ENCODE data around the gene COL26A1.

COL26A1 gene

DNA sequence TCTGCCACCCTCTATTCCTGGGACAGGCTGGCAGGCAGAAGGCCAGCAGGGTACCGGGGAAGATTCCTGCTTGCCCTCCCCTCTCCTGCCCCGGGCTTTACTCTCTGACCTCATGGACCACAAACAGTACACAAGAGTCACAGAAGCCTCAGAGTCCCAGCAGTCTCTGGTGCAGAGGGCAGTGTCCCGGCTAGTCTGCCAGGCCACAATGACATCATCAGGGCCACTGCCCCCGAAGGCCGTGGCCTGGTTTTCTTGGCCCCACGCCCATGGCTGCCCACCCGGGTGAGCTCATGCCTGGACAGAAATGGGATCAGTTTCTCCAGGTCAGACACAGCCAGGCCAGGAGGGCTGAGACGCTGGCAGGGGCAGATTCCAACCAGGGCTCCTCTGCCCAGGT, 174.5 kb downstream of the COL26A1 start:
- DNase-seq: no peak

DNA sequence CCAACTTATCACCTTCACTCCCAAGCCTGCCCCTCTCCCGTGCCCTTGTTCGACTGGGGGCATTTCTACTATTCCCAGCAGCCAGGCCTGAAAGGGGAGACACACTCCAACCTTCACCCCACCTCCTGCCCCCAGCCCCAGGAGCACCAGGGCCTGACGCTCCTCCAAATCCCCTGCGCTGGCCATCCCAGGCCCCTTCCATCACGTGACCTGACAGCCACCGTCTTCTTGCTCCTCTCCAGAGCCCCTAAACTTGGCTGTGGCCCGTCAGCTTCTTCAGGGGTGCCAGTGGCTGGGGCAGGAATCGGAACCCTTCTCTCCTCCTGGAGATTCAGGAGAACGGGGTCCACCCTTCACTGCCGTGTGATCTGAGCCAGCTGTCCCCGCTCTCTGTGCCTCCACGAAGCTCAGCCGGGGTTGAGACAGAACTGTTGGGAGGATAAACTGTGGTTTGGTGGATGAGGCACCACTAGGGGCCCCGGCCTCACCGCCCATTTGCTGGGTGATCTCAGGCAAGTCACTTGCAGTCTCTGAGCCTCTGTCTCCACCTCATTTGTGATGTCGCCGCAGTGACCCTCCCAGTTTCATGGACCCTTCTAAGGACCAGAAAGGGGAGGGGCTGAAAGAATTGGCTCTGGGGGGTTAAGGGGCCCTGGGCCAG, 175.4 kb downstream of the COL26A1 start:
- no peak for DNase-seq

DNA sequence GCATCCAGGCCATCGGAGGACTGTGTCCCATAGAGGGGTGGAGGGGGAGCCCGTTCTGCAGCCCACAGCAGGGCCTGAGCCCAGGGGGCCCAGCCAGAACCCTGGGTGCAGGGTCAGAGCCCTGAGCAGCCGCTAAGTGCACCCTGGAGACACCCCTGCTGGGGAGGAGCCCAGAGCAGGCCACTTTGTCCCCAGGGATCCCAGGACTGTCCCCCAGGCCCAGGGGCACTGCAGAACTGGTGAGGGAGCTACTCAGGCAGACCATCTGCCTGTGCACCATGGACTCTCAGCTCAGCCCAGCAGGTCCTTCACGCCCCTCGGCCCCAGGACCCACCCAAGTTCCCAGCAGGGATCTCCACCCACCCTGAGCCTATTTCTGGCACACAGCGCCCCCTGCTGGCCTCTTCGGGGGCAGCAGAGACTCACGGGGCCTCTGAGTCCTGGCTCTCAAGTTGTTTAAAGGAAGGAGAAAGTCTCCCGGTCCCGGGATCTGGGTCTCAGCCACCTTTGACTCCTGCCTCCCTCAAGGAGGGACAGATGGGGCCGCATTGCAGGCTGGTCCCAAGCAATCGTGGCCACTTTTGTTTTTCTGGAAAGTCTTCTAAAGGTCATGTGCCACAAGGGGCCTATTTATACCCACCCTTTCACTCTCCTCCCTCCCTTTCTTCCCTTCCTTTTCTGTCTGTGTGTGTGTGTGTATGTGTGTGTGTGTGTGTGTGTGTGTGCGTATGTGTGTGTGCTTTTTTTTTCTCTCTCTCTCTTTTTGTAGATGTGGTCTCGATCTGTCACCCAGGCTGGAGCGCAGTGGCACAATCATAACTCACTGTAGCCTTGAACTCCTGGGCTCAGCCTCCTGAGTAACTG, 176.2 kb downstream of the COL26A1 start:
- DNase-seq: no peak

DNA sequence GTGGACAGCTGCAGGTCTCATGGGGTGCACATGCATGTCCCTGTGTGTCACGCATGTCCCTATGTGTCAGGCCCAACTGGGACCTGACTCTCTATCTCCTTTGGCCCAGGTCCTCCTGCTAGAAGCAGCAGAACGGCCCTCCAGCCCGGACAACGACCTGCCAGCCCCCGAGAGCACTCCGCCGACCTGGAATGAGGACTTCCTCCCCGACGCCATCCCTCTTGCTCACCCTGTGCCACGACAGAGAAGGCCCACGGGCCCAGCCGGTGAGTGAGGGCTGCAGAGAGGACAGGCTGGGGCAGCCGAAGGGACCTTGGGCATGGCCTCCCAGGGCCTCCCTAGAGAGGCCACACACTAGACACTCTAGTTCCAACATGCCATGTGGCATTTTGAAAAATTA, 177.1 kb downstream of the COL26A1 start:
- DNase-seq: no peak

DNA sequence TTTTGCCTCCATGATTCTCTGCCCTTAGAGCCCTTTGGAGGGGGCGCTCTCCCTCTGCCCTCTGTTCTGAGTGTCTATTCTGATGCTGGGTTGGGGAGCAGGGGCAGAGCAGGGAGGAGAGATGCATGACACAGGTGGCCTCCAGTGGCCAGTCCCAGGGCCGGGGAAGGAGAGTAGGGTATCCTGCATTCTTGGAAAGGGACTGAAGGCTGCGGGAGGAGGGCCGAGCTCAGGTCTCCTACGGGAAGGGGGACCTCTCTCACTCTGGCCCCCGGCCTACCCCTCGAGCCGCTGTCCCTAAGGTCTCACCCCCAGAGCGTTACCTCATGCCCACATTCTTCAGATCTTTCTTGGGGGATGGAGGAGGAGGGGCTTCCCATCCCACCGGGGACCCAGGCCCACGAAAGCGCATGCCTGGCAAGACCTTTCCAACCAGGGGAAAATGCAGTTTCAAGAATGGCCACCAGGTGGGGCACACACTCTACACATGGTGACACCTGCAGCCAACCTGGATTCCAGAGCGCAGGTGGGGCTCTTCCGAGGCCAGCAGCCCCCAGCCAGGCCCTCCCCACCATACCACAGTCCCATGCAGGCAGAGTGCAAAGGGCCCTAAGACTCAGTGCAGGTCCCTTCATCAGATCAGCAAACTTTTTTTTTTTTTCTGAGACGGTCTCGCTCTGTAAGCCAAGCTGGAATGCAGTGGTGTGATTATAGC, 180.0 kb downstream of the COL26A1 start:
- DNase-seq: no peak

DNA sequence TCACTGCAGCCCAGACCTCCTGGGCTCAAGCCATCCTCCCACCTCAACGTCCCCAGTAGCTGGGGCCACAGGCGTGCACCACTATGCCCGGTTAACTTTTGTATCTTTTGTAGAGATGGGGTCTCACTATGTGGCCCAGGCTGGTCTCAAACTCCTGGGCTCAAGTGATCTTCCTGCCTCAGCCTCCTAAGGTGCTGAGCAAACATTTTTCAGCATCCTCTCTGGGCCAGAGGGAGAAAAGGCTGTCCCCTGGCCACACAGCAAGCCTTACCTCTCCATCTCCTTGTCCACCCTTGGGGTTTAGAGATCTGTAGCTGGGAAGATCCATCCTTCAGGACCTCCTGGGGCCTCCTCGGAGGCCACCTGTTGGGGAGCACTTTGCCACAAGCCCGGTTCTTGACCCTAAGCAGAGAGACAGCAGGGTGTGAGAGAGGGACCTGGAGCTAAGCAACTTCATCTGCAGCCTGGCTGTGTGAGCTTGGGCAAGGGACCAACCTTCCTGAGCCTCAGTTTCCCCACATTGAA, 180.6 kb downstream of the COL26A1 start:
- no peak for DNase-seq

DNA sequence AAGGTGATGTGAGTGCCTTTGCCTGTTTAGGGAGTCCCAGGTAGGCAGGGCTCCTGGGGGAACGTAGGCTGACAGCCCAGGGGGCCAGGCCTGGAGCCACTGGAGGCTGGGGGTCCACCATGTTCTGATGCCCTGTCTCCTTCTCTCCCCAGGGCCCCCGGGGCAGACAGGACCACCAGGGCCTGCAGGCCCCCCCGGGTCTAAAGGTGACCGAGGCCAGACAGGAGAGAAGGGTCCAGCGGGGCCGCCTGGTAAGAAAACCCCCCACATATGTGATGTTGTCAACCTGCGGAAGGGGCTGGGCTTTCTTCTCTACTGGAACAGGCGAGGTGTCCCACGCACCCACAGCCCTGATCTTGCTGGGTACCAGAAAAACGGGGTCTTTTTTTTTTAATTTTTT, 181.2 kb downstream of the COL26A1 start:
- no peak for DNase-seq

DNA sequence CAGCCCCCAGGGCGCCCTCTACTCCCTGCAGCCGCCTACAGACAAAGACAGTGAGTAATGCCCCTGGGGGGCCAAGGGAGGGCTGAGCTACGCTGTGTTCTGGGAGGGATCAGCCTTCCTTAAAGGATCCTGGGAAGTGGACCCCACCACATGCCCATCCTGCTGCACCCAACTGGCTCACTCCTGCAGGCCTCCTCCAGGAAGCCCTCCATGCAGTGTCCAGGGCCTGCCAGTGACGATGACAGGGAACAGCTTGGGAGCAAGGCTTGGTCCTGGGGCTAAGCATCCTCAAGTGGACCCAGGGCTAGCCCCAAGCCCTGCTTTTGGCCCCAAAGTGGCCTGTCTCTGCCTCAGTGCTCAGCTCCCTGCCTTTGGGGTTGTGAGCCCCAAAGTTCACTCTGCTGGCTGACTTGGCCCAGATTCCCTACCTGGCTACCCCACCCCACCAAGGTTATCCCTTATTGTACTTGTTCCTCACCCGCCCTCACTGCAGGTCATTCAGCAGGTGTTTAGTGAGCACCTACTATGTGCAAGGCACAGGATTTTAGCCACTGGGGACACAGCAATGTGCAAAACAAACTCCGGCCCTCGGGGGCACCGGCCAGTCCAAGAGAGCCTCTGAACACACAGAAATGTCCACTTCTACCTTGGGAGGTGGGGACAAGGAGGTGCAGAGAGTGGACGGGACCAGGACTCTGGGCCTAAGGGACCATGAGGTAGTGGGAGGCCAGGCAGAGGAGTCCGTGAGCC, 182.9 kb downstream of the COL26A1 start:
- no peak for DNase-seq

DNA sequence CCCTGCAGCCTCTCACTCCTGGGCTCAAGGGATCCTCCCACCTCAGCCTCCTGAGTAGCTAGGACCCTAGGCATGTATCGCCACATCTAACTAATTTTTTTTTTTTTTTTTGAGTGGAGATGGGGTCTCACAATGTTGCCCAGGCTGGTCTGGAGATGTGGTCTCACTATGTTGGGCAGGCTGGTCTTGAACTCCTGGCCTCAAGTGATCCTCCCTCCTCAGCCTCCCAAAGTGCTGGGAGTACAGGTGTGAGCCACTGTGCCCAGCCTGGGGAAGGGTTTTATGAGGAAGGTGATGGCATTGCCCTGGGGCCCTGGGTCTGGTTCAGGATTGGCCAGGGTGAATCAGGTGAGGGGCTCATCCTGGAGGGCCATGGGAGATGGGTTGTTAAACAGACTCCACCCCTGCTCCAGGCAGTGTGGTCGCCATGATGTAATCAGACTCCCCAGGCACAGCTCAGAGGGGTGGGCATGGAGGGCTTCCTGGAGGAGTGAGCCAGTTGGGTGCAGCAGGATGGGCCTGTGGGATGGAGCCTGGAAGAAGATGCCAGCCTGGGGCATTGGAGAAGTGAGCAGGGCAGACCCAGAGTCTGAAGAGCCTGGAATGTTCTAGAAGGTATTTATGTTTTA, 183.7 kb downstream of the COL26A1 start:
- no peak for DNase-seq

DNA sequence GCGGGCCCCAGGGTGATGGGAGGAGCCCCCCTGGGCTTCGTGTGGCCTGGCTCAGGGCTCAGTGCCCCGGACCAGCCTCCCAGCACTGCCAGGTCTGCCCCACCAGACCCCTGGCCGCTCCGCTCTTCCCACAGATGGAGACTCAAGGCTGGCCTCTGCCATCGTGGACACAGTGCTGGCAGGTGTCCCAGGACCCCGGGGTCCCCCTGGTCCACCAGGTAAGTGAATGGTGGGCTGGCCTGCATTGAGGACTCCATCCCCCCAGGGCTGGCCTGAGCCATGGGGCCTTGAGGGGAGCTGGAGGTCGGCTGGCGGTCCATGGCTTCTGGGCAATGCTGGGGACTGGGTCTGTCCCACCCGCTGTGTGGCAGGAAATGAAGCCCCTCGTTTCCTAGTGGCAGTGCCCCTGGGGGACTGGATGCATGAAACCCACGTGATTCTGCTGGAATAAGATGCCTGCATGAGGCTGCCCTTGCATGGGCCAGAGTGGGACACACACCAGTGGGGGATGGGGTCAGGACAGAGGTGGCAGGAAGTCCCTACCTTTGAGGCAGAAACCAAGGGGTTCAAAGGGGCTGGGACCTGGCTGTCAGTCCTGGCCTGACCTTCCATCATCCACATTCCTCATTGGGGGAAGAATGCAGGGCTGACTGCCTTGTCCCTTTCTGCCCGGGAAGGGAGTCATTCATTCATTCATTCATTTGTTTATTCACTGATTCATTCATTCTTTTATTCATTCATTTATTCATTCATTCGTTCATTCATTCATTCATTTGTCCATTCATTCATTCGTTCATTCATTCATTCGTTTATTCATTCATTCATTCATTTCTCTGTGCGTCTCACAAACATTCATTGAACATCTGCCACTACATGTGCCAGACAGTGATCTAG, 184.6 kb downstream of the COL26A1 start:
- DNase-seq: no peak

DNA sequence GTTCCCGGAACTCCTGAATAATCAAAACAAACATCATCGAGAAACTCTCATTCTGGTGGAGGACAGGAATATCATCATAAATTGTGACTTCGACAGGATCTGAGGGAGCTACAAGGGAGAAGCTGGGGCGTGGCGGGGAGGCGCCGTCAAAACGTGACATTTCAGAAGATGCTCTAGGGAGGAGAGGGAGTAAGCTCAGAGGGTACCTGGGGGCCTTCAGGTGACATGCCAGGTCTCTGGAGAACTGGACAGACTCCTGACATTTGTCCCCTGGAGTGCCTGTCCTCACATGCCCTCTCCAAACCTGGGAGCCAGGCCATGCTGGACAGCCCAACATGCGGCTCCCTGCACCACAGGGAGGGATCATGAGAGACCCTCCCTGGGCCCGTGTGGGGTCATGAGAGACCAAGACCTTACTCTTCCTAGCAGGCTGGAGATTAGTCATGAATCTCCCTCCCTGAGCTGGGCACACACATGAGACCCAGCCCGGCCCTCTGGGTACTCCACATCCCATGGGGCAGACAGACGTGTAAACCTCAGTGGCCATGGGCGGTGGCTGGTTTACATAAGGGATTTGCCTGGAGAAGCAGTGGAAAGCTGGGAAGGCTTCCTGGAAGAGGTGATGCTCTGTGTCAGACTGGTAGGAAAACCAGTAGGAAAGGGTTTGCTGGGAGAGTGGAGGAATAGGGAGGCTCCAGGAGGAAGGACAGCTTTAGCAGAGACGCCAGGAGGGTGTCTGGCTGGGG, 185.4 kb downstream of the COL26A1 start:
- DNase-seq: no peak

DNA sequence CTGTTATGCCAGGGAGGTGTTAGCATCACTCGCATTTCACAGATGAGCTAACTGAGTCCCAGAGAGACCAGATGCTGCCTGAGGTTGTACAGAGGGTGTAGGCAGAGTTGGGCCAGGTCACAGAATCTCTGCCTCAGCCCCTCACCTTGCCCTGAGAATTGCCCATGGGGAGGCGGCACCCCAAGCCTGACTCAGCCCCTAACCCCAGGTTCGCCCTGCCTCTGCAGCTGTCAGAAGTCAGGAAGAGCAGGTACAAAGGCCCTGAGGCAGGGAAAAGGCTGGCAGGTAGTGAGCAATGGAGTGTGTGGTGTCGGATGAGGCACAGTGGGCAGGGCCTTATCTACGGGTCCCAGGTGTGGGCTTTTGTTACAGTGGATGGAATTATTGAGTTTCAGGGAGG, 187.1 kb downstream of the COL26A1 start:
- DNase-seq: no peak

DNA sequence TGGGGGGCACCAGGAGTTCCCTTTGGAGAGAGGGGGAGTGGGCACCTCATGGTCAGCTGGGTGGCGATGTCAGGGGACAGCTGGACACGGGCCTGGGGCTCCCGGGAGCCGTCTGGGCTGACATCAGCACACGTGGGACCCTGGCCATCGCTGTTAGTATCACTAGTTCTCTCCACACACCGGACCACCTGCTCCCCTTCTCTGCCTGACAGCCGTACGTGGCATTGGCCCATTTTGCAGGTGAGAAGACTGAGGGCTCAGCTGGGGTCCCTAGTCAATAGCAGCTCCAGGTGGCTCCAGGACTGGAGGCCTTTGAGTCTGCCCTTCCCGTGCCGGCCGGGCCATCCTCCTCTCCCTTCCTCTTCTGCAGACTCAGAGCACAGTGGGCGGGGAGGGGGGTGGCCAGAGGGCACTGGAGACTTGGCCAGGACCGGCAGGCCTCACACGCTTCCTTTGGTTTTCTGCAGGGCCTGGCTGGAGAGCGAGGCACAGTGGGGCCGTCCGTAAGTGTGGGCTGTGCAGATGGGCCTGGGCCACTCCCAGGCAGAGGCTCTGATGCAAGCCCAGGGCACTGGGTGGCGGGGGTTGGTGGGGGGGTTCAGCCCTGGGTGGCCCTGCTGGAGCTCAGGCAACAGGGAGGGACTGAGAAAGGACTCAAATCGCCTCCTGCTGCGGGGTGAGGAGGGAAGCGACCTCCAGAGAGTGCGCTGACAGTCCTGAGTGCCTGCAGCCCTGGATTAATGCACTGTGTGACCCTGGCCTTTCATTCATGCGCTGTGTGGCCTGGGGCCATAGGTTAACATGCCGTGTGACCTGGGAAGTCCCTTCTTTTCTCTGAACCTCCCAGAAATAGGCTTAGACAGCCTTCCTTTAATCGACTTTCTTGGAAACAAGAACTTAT, 188.2 kb downstream of the COL26A1 start:
- DNase-seq: no peak

DNA sequence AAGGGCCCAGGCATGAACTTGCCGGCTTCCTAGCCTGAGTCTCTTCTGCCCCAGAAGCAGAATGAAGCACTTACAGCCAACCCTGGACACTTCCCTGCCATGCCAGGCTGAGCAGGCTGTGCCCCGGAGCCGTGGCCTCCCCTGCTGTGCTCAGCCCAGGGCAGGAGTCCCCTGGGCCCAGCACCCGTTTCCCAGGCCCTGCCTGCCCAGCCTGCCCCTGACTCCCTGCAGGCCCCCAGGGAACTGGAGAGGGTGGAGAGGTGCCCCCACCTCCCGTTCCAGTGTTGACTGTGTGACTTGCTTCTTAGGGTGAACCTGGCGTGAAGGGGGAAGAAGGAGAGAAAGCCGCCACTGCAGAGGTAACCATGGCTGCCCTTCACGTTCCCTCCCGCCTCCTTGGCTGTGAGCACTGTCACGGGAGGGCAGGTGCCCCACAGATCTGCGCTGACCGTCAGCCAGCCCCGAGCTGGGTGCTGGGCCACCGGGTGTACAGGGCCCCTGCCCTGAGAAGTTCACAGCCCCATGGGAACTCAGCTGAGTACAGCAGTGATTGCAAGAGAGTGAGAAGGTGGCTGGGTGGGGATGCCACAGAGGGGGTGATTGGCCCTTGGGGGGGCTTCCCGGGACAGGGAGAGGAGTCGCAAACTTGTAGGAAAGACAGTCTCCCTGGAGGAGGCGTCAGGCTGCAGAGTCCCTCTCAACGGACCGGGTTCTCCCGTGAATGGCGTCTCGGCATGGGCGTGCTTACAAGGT, 190.5 kb downstream of the COL26A1 start:
- DNase-seq: no peak

DNA sequence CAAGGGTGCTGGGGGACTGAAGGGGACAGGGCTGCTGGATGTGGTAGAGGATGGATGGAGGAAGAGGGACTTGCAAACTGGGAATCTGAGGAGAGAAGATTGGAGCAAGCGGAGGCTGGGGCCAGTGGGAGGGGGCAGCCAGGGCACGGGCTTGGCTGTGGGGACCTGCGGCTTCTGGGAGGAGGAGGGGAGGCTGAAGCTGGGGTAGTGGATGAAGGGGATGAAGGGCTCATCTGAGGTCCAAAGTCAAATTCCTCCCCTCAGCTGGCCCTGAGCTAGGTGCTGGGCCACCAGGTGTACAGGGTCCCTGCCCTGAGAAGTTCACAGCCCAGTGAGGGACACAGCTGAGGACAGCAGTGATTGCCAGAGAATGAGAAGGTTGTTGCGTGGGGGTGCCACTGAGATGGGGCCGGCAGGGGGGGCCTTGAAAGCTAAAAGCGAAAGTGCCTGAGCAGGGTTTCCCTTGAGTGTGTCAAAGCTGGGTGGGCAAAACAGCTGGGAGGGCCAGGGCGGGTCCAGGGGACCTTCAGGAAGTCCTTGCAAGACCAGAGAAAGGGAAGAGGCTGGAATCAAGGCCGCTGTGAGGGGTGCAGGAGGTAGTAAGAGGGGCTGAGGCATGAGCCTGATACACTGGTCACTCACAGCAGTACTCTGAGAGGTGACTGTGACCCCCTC, 191.2 kb downstream of the COL26A1 start:
- DNase-seq: no peak

DNA sequence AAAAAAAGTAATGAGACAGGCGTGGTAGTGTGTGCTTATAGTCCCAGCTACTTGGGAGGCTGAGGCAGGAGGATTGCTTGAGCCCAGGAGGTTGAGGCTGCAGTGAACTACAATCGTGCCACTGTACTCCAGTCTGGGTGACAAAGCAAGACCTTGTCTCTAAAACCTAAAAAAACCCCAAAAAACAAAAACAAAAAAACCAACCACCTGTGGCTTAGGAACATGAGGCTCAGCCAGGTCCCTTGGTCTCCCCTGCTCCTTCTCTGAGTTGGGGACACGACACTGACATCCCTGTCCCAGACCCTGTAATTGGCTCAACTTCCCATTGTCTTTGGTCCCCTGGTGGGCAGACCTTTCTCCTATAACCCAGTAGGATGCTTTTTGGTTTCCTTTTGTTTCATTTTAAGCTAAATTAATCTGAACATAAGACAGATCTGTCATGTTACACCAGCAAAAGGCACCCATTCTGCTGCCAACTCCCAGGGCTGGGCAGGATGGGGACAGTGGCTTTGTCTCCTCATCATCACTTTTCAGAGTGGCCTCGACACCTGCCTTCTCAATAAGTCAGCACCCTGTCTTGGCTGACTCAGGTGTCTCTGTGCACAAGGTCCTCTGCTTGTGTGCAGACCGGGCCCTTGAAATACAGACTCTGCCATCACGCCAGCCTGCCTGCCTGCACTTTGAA, 192.1 kb downstream of the COL26A1 start:
- no peak for DNase-seq

DNA sequence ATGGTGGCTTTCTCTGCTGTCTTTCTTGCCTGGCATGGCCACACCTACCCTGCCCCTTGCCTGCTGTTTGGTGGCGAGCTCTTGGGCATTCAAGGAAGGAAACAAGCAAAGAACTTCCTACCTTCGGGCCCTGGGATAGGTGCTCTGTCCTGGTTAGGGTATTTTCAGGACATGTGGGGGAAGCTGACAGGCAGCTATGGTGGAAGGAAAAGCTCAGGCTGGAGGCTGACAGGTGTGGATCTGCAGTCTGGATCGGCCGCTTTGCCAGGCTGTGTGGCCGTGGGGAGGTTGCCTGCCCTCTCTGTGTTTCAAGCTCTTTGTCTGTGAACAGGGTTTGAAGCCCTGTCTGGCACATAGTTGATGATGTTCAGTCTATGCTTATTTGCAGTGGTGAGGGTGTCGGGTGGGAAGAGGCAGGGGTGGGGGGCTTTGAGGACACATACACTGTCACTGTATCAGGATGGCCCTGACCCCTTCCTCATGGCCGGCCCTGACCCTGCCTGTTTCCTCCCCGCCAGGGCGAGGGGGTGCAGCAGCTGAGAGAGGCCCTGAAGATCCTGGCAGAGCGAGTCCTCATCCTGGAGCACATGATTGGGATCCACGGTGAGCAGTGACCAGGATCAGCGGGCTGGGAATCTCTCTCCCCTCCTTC, 192.7 kb downstream of the COL26A1 start:
- DNase-seq: no peak
